Measurements from ENCODE around the gene CCKAR.

- TF ChIP-seq POLR2A (IDR thresholded peaks at IDR 0.05; ENCODE audit: low read depth) (no peak), CTCF (IDR thresholded peaks at IDR 0.05) (no peak)
Observed at GRCh38 chr4:26450418-26450817, 39.9 kb downstream of the CCKAR start.

Data from esophagus muscularis mucosa (tissue), 3 donors.